Endothelial cell of umbilical vein (primary cell): ENCODE results near the gene CAPN14. TPM values are rescaled to one million over a fixed set of nuclear protein-coding genes. Genes with fewer than 3 reads are reported as not detected.

Experiments used
- BruUV-seq: library from RNA; stranded (reverse); fragments of 400-500 nt; replicated peaks from 2 replicates; lab custom pipeline; 2021; lab: Mats Ljungman, UMichigan
- CTCF ChIA-PET: fragments of 300-600, 350-600 bp; sonication (Branson Sonifier 250); formaldehyde crosslinking; loops from one replicate; lab custom pipeline; 2021; ENCODE audit warnings: antibody characterized with exemption, inconsistent platforms; lab: Charles Lee
- POLR2A ChIA-PET: fragments of 300-600, 350-600 bp; sonication (Branson Sonifier 250); formaldehyde crosslinking; loops from one replicate; lab custom pipeline; 2021; ENCODE audit warnings: antibody characterized with exemption, inconsistent platforms; lab: Charles Lee
- DNase-seq: peaks from one replicate; pipeline ENCODE4 v3.0.0-alpha.2; 2011; ENCODE audit warnings: low read depth, low spot score
- FAIRE-seq: peaks from 2 replicates; lab custom pipeline; 2011; peaks lifted over from hg19 to GRCh38; lab: Jason Lieb, UNC
- H2AFZ ChIP-seq: 2 replicates; pipeline ENCODE4 v1.6.0; 2012; ENCODE audit warnings: low read depth, low read length, control low read depth, inconsistent platforms
- H3K27ac ChIP-seq: 2 replicates; pipeline ENCODE4 v1.5.1; 2011; ENCODE audit warnings: low read depth, mild to moderate bottlenecking, control low read depth, low read length, moderate library complexity; ENCODE audit not compliant: insufficient read depth
- H3K27me3 ChIP-seq, 2 experiments: 2 replicates each; pipeline versions ENCODE4 v1.6.0 to v1.6.1; 2011; ENCODE audit warnings: low read length in 2 of 2, mixed read lengths in 1 of 2; ENCODE audit not compliant: control insufficient read depth in 2 of 2, insufficient read depth in 2 of 2
- H3K36me3 ChIP-seq, 2 experiments: 2 replicates in 1 of 2; 3 replicates in 1 of 2; pipeline ENCODE4 v1.5.1; 2011; ENCODE audit warnings: low read length in 2 of 2, mild to moderate bottlenecking in 1 of 2, moderate library complexity in 1 of 2; ENCODE audit not compliant: control insufficient read depth in 2 of 2, insufficient read depth in 2 of 2; ENCODE audit errors: extremely low read depth in 1 of 2
- H3K4me1 ChIP-seq: 3 replicates; pipeline ENCODE4 v1.5.1; 2011; ENCODE audit warnings: mild to moderate bottlenecking, low read length; ENCODE audit not compliant: control insufficient read depth, insufficient read depth; ENCODE audit errors: extremely low read depth
- H3K4me2 ChIP-seq: 2 replicates; pipeline ENCODE4 v1.6.1; 2011; ENCODE audit warnings: low read length, control low read depth, mixed read lengths; ENCODE audit not compliant: insufficient read depth
- H3K4me3 ChIP-seq, 3 experiments: fragments of 200-600 bp in 1 of 3; sonication (generic), shearing (Covaris generic) in 1 of 3; replicated peaks in 1 of 3; 2 replicates each; pipeline ENCODE4 v1.5.1; 2011 to 2016; ENCODE audit warnings: control low read depth in 3 of 3, low read length in 3 of 3, mild to moderate bottlenecking in 2 of 3, inconsistent platforms in 1 of 3, low read depth in 1 of 3, moderate library complexity in 1 of 3; ENCODE audit not compliant: insufficient read depth in 1 of 3
- H3K79me2 ChIP-seq: 2 replicates; pipeline ENCODE4 v1.6.0; 2012; ENCODE audit warnings: low read length, inconsistent platforms; ENCODE audit not compliant: control insufficient read depth, insufficient read depth
- H3K9ac ChIP-seq: replicated peaks from 2 replicates; pipeline ENCODE3; 2011; ENCODE audit warnings: low read length, control low read depth; ENCODE audit not compliant: insufficient read depth; ENCODE audit errors: extremely low read depth
- H3K9me1 ChIP-seq: replicated peaks from 3 replicates; pipeline ENCODE4 v1.6.0; 2011; ENCODE audit warnings: mild to moderate bottlenecking, low read length; ENCODE audit not compliant: control insufficient read depth, insufficient read depth; ENCODE audit errors: extremely low read depth
- H3K9me3 ChIP-seq: replicated peaks from 2 replicates; pipeline ENCODE4 v1.5.1; 2012; ENCODE audit warnings: low read length, inconsistent platforms; ENCODE audit not compliant: control insufficient read depth, insufficient read depth
- H4K20me1 ChIP-seq: replicated peaks from 2 replicates; pipeline ENCODE3; 2011; ENCODE audit warnings: mild to moderate bottlenecking, low read length; ENCODE audit not compliant: control insufficient read depth, insufficient read depth; ENCODE audit errors: extremely low read depth
- CTCF ChIP-seq, 2 donors: IDR thresholded peaks; 1 replicate in 1 of 2; 2 replicates in 1 of 2; pipeline ENCODE4 v1.5.1; 2011; ENCODE audit warnings: low read length in 2 of 2, mild to moderate bottlenecking in 2 of 2, moderate library complexity in 2 of 2, control low read depth in 1 of 2, inconsistent platforms in 1 of 2, low read depth in 1 of 2; ENCODE audit not compliant: insufficient read depth in 1 of 2; ENCODE audit errors: extremely low read depth in 1 of 2
- EZH2 ChIP-seq: IDR thresholded peaks from 2 replicates; pipeline ENCODE4 v1.6.1; 2012; ENCODE audit warnings: borderline replicate concordance, low read depth, mild to moderate bottlenecking, moderate library complexity, low read length, inconsistent platforms; ENCODE audit not compliant: severe bottlenecking
- FOS ChIP-seq: IDR thresholded peaks from 2 replicates; pipeline ENCODE4 v1.6.1; 2011; ENCODE audit warnings: mild to moderate bottlenecking, low read length, moderate library complexity, borderline replicate concordance; ENCODE audit not compliant: insufficient read depth
- GATA2 ChIP-seq: IDR thresholded peaks from 2 replicates; pipeline ENCODE4 v1.7.0; 2011; ENCODE audit warnings: low read depth, mild to moderate bottlenecking, moderate library complexity, mixed read lengths, low read length; ENCODE audit not compliant: insufficient read length, insufficient read depth
- JUN ChIP-seq: IDR thresholded peaks from 2 replicates; pipeline ENCODE4 v1.6.1; 2011; ENCODE audit warnings: borderline replicate concordance, low read depth; ENCODE audit not compliant: insufficient read length, insufficient read depth
- MAX ChIP-seq: IDR thresholded peaks from 2 replicates; pipeline ENCODE4 v1.6.1; 2011; ENCODE audit not compliant: insufficient read depth, insufficient read length
- MYC ChIP-seq: IDR thresholded peaks from one replicate; pipeline ENCODE4 v1.6.1; 2011; ENCODE audit warnings: mild to moderate bottlenecking, low read depth, low read length
- POLR2A ChIP-seq: IDR thresholded peaks from 2 replicates; pipeline ENCODE4 v1.6.1; 2012; ENCODE audit warnings: low read depth, mild to moderate bottlenecking, control low read depth, low read length
- POLR2AphosphoS5 ChIP-seq: IDR thresholded peaks from 2 replicates; pipeline ENCODE4 v1.6.1; 2012; ENCODE audit warnings: low read depth, mild to moderate bottlenecking, control low read depth, low read length, moderate library complexity; ENCODE audit not compliant: insufficient read depth
- dilution Hi-C: fragments of 300-500 bp; cut with MboI; formaldehyde crosslinking; loops from one replicate; pipeline ENCODE4 v1.15.0; 2019; ENCODE audit warnings: low sequenced_read_pairs; ENCODE audit not compliant: extremely low pct_ligation_motif_present
- intact Hi-C: fragments of 100-400 bp; cut with micrococcal nuclease; formaldehyde crosslinking; loops from one replicate; pipeline ENCODE4 v1.10.0; 2022
- polyA plus RNA-seq, 4 experiments: library from polyadenylated mRNA; depleted of rRNA in 3 of 4; stranded (reverse) in 3 of 4; unstranded in 1 of 4; fragments of >200 nt; gene quantifications; 2 replicates each; pipeline versions ENCODE4 v1.2.1 to v1.2.3, GENCODE V29; 2011 to 2012; ENCODE audit warnings: missing spikeins in 1 of 4
- total RNA-seq: library from RNA; stranded (reverse); gene quantifications from 2 replicates; pipeline ENCODE4 v1.2.3, GENCODE V29; 2021

Gene CAPN14
- total and polyA plus RNA-seq, 2 donors (not counting 3 experiments of a cell fraction or from before 2014, with no cell fraction given) = 0.01 to 0.15 TPM

GRCh38 chr2:31253356-31254131, 36.2 kb upstream of the CAPN14 start:
- dilution Hi-C loops (no loop called here), intact Hi-C loops (no loop called here)
- POLR2A ChIA-PET = no interaction called here
- no peak for TF ChIP-seq MAX
- no peak for TF ChIP-seq GATA2
- Histone ChIP-seq H3K36me3 (no peaks in the 10 kb centered on the region), H3K4me1 (no peaks in the 10 kb centered on the region), H3K79me2 (no peaks in the 10 kb centered on the region), H3K27ac (no peak overlapping the region), H3K27me3 (no peaks in the 10 kb centered on the region), H3K4me3 (no peak overlapping the region), H3K9ac (no peak overlapping the region), H2AFZ (no peak overlapping the region), H3K4me2 (no peak overlapping the region), H3K9me1 (no peaks in the 10 kb centered on the region), H3K9me3 (no peaks in the 10 kb centered on the region), H4K20me1 (no peaks in the 10 kb centered on the region)
- BruUV-seq = no TSS peak
- DNase-seq (no peak), FAIRE-seq (no peak)
- CTCF ChIA-PET = no interaction called here

- H3K4me3 ChIP-seq = no peak overlapping the region
- H3K79me2 ChIP-seq = no peaks in the 10 kb centered on the region
- H3K4me1 ChIP-seq = no peaks in the 10 kb centered on the region
- H3K9me1 ChIP-seq = no peaks in the 10 kb centered on the region
- BruUV-seq = no TSS peak
- ChIA-PET CTCF (interaction anchor here (1.4 kb wide), 1 partner anchor 9 kb away, joined by 3 read pairs; no protein-coding TSS in a partner anchor), POLR2A (no interaction called here)
- H3K4me2 ChIP-seq = no peak overlapping the region
- H3K9me3 ChIP-seq = no peaks in the 10 kb centered on the region
- intact Hi-C loops = no loop called here
- dilution Hi-C loops = no loop called here
- no peaks in the 10 kb centered on the region for H3K27me3 ChIP-seq
- FAIRE-seq = no peak
- no peak overlapping the region for H2AFZ ChIP-seq
- TF ChIP-seq GATA2 (no peak), EZH2 (no peak), MYC (no peak), POLR2A (no peak), MAX (no peak), CTCF (IDR thresholded peaks at IDR 0.05; ENCODE audit: extremely low read depth in 1 of 2, insufficient read depth in 1 of 2, low read depth in 1 of 2, low read length in 2 of 2) (no peak), FOS (no peak), JUN (no peak), POLR2AphosphoS5 (no peak)
- H4K20me1 ChIP-seq = no peaks in the 10 kb centered on the region
- H3K27ac ChIP-seq = no peak overlapping the region
- DNase-seq = no peak
- no peaks in the 10 kb centered on the region for H3K36me3 ChIP-seq
- H3K9ac ChIP-seq = no peak overlapping the region
Measured at GRCh38 chr2:31251851-31252250, 34.5 kb upstream of the CAPN14 start.
